ENCODE data around the gene NTRK2.
A peak's percentile ranks its signal among the peaks of the same experiment; 100 is the strongest.

Gene NTRK2

GRCh38 chr9:84974258-84974657 lies 304.7 kb downstream of the NTRK2 start:
- DNase-seq (ENCODE audit: low spot score), result no peak

GRCh38 chr9:84974855-84975254 lies 305.3 kb downstream of the NTRK2 start:
- no peak for DNase-seq (ENCODE audit: low spot score)

GRCh38 chr9:84975926-84976325 lies 306.4 kb downstream of the NTRK2 start:
- DNase-seq (ENCODE audit: low spot score), result peak; percentile 75

GRCh38 chr9:84978661-84979060 lies 309.1 kb downstream of the NTRK2 start:
- no peak for DNase-seq (ENCODE audit: low spot score)

- DNase-seq (ENCODE audit: low spot score), result no peak
Observed at GRCh38 chr9:84983749-84984148, 314.2 kb downstream of the NTRK2 start.

- no peak for DNase-seq (ENCODE audit: low spot score)
Observed at GRCh38 chr9:84988621-84989020, 319.1 kb downstream of the NTRK2 start.

GRCh38 chr9:84990416-84990815 lies 320.9 kb downstream of the NTRK2 start:
- no peak for DNase-seq (ENCODE audit: low spot score)

- DNase-seq (ENCODE audit: low spot score), result no peak
Observed at GRCh38 chr9:84990850-84991513, 321.5 kb downstream of the NTRK2 start.

- DNase-seq (ENCODE audit: low spot score), result no peak
Observed at GRCh38 chr9:84991514-84991870, 322.0 kb downstream of the NTRK2 start.

- no peak for DNase-seq (ENCODE audit: low spot score)
Observed at GRCh38 chr9:84992381-84992780, 322.9 kb downstream of the NTRK2 start.

GRCh38 chr9:84993105-84993504 lies 323.6 kb downstream of the NTRK2 start:
- DNase-seq (ENCODE audit: low spot score), result peak; percentile 51

GRCh38 chr9:84996029-84996428 lies 326.5 kb downstream of the NTRK2 start:
- DNase-seq (ENCODE audit: low spot score), result peak; percentile 7

GRCh38 chr9:84996716-84997115 lies 327.2 kb downstream of the NTRK2 start:
- DNase-seq (ENCODE audit: low spot score), result no peak

GRCh38 chr9:84997472-84997871 lies 327.9 kb downstream of the NTRK2 start:
- no peak for DNase-seq (ENCODE audit: low spot score)

GRCh38 chr9:84998639-84999038 lies 329.1 kb downstream of the NTRK2 start:
- no peak for DNase-seq (ENCODE audit: low spot score)

- no peak for DNase-seq (ENCODE audit: low spot score)
Observed at GRCh38 chr9:84999788-85000187, 330.3 kb downstream of the NTRK2 start.

- no peak for DNase-seq (ENCODE audit: low spot score)
Observed at GRCh38 chr9:85001925-85002324, 332.4 kb downstream of the NTRK2 start.

- no peak for DNase-seq (ENCODE audit: low spot score)
Observed at GRCh38 chr9:85004818-85005413, 335.4 kb downstream of the NTRK2 start.

GRCh38 chr9:85007748-85008147 lies 338.2 kb downstream of the NTRK2 start:
- no peak for DNase-seq (ENCODE audit: low spot score)

GRCh38 chr9:85008215-85008614 lies 338.7 kb downstream of the NTRK2 start:
- no peak for DNase-seq (ENCODE audit: low spot score)

GRCh38 chr9:85009251-85009650 lies 339.7 kb downstream of the NTRK2 start:
- no peak for DNase-seq (ENCODE audit: low spot score)

GRCh38 chr9:85013703-85014102 lies 344.2 kb downstream of the NTRK2 start:
- DNase-seq (ENCODE audit: low spot score), result peak; percentile 95

- no peak for DNase-seq (ENCODE audit: low spot score)
Observed at GRCh38 chr9:85014292-85014691, 344.8 kb downstream of the NTRK2 start.

GRCh38 chr9:85016384-85017006 lies 347.0 kb downstream of the NTRK2 start:
- no peak for DNase-seq (ENCODE audit: low spot score)

All from SW480 (cell line).